Measurements from ENCODE around the gene HDAC8.

- TF ChIP-seq ZNF23 (CRISPR knock-in tag; IDR thresholded peaks at IDR 0.05) = no peak
- no peak for TF ChIP-seq ZNF232 (CRISPR knock-in tag; IDR thresholded peaks at IDR 0.05)
- no peak for TF ChIP-seq YY1 (IDR thresholded peaks at IDR 0.05; ENCODE audit: borderline replicate concordance in 1 of 3, control insufficient read depth in 1 of 3, extremely low read depth in 1 of 3, insufficient read depth in 3 of 3, insufficient read length in 1 of 3, insufficient replicate concordance in 2 of 3, low read depth in 1 of 3, low read length in 2 of 3)
- no peak for TF ChIP-seq ZNF121 (CRISPR knock-in tag; conservative IDR thresholded peaks at IDR 0.05)
- TF ChIP-seq GABPB1 (CRISPR knock-in tag; IDR thresholded peaks at IDR 0.05) = no peak
- TF ChIP-seq HNRNPUL1 (IDR thresholded peaks at IDR 0.05; ENCODE audit: low read length) = no peak
- TF ChIP-seq USF2 (CRISPR knock-in tag; IDR thresholded peaks at IDR 0.05) = no peak
- TF ChIP-seq MAFK (IDR thresholded peaks at IDR 0.05; ENCODE audit: low read length) = no peak
- no peak for TF ChIP-seq KLF16 (IDR thresholded peaks at IDR 0.05)
- TF ChIP-seq CTCF (IDR thresholded peaks at IDR 0.05 in 2 of 3, conservative IDR thresholded peaks at IDR 0.05 in 1 of 3; ENCODE audit: insufficient read depth in 2 of 3, low read depth in 1 of 3, low read length in 3 of 3) = no peak
- TF ChIP-seq FOXM1 (IDR thresholded peaks at IDR 0.05; ENCODE audit: low read depth) = no peak
- no peak for TF ChIP-seq FOXM1 (CRISPR knock-in tag; IDR thresholded peaks at IDR 0.05; ENCODE audit: low read depth)
- TF ChIP-seq CUX1 (CRISPR knock-in tag; IDR thresholded peaks at IDR 0.05) = no peak
- TF ChIP-seq ETS1 (conservative IDR thresholded peaks at IDR 0.05; ENCODE audit: control insufficient read depth, low read depth, low read length) = no peak
- no peak for TF ChIP-seq ETV5 (CRISPR knock-in tag; IDR thresholded peaks at IDR 0.05; ENCODE audit: low read depth)
Measured at GRCh38 chrX:72373136-72373535, 199.5 kb downstream of the HDAC8 start.
